AG20443 (cell line): ENCODE measurements around the gene TFEB.
"Not testable (repeated sequence)": the region's sequence is repeated elsewhere in the genome, so short reads cannot be mapped to it uniquely, and the experiment has no call there.

Experiments
- DNase-seq: peaks from one replicate; pipeline ENCODE4 v3.0.0; 2012; ENCODE audit warnings: low spot score, mixed read lengths

Gene TFEB

DNA sequence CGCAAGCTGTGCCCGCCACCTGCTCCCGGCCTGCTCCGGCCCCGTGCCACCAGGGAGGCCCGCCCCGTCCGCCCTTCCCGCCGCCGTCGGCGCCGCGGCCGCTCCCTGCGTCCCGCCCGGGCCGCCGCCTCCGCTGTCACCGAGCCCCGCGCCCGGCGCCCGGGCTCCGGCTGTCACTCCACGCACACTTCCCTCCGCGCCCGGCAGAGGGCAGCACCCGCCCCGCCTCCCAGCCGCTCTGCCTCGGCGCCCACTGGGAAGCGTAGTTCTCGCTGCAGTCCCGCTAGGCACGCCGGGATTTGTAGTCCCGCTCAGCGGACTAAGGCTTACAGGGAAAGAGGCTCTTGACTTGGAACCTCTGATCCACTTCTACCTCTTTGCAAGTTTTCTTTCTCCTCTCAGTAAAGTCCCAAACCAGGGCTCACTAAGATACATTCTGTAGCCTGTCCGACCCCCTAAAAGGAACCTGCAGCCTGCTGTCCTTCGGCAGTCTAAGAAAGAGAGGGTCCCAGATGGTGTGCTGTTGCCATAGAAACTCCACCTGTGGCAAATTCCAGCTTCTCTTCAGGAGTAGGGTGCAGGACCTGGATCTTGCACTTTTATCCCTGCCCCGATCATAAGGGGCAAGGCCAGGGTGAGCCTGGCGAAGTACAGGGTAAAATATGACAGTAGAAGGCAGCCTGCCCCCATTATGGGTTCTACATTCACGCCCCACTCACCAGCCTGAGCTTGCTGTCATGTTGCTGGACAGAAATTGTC lies at the start of gene TFEB:
Gene TFEB, minus strand, starts transcription at position 182 of the 759 bp plus-strand sequence. CDS start 44,395 bp downstream, outside the sequence.
- DNase-seq, result peak; percentile 98

- DNase-seq, result no peak
These were observed 49.3 kb upstream of the TFEB start for GRCh38 chr6:41784581-41785171.

GRCh38 chr6:41783106-41783780 lies 47.8 kb upstream of the TFEB start:
- DNase-seq, result no peak

DNA sequence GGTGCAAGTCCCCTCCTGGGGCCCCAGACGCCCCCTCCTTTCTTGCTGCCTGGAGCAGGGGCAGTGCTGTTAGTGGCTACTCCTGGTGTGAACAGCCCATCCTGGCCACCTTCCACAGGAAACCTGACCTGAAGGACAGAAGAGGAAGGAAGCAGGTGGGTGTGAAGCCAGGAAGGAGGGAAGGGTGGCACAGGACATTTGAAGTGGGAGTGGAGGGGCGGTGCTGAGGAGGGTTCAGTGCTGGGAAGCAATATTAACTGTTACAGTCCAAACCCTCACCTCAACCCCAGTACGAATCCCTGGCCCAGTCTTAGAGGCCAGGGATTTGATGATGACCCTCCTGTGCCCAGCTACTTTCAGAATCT lies 45.9 kb upstream of the TFEB start:
- no peak for DNase-seq

DNA sequence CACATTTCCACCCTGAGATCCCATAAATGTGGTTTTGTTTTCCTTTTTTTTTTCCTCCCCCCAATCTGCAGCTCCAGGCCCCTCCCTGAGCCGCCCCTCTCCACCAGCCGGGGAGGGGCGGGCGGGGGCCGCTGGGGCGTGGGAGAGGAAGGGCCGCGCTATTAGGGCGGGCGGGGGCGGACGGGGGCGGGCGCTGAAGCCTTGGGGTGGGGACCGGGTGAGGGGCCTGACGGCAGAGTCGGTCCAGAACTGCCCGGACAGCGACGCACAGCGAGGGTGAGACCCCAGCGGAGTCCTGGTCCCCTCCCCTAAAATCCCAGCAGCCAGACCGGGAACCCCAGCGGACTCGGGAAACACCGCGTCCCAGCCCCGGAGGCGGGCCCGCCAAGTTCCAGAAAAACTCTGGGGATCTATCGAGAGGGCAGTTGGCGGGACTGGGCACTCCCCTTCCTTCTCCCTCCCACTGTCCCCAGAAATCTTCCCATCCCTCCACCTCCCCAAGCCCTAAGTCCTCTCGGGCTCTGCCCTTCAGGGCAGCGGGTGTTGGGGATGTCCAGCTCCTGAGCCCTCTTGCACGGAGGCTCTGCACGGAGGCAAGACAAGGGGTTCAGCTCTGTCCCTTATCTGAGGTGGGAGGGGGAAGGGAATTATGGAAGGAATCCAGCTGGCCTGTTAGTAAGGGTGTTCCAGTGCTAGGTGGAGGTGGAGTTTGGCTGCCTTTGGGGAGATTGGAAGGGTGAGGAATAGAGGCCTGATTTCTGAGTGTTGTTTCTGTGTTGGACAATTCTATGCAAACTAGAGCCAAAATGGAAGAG lies 45.4 kb upstream of the TFEB start, which contains the start of gene PRICKLE4:
Gene PRICKLE4, plus strand, starts transcription at position 232 of the 815 bp plus-strand sequence. CDS start 2,692 bp downstream, outside the sequence.
- peak; percentile 60 for DNase-seq

- peak; percentile 99 for DNase-seq
These were observed 44.6 kb upstream of the TFEB start, which contains the start of gene FRS3 for GRCh38 chr6:41779788-41780550. FRS3 (minus strand) TSS chr6:41779900; CDS start chr6:41776987, 2,913 bp downstream.

DNA sequence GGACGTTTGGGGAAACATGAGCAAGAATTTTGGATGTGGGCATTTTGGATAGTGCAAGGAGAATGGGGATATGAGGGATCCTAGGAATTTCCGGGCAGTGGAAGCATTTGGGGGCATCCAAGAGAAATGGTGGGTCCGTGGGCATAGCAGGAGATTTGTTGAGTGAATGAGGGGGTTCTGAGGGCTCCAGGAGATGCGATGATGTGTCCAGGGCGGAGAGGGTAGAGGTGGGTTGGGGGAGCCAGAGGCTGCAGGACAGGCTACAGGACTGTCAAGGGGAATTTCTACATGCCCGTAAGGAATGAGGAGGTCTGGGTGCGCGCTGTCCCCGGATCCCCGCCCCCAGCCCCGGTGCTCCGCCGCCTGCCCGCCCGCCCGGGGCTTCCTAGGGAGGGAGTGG lies 43.9 kb upstream of the TFEB start:
- DNase-seq, result no peak

DNA sequence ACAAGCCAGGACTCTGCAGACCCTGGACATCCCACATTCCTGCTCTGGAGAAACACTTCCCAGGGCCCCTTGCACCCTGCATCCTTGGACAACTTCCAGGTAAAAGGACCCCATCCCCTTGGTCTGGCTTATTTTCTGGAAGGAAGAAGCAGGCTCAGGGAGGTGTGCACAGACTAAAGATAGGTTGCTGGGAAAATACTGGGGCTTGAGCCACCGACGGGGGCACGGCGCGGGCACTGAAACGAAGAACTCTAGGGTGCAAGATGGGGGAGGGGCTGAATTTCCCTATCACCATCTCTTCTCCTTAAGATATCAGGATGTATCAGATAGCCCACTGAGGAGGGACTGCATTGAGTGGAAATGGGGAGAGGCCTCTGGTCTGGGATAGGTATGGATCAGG lies 43.5 kb upstream of the TFEB start:
- no peak for DNase-seq

DNA sequence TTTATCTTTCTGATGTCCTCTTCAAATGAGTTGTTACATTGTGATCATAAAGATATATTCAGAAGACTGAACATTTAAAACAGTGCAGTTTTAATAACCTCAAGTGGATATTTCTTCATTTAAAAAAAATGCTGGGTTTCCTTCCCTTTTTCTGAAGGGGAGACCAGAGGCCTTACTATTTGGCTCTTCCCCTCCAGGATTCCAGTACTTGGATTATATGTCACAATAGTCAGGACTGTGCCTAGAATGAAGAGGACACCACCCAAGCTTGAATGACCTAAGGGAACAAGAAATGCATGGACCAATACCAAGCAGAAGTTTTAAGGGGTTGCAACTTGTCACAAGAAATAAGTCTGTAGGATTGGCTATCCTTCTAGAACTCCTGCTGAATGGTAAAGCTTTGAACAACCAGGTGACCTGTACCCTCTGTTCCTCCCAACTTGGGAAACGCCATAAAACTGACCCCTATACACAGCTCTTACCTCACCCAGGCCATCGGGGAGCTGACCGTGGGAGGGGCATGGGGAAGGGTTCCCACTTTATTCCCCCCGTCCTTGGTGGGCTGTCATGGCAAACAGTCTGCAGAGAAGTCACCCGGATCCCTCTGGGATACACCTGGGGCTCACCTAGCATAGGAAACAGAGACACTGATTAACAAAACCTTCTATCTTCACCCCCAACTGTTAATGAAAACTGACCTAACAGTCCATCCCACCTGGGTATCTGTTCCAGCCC lies 42.3 kb upstream of the TFEB start:
- no peak for DNase-seq

DNA sequence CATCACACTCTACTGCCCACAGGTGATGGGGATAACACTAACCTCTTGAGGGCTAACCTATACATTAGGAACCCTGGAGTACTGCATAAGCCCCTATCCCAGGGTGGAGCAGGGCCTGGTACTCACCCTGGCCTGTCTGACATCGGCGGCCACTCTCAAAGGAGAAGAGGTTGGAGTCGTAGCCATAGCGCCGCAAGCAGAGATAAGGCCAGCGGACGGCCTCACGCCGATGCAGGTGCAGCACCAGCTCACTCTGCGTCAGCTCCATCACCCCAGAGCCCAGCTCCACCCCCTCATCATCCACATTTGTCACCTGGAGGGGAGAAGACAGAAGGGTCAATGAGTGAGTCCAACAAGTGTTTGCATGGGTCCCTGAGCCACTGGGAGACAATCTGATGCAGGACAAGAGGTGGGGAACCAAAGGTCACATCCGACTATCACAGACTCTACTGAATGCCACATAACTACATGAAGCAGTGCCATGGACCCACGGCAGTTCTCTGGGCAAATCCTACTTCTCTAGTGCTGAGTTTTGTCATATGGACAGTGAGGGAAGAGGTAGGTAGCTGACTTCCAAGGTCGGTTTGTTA lies 40.0 kb upstream of the TFEB start:
- no peak for DNase-seq

GRCh38 chr6:41774841-41775240 lies 39.4 kb upstream of the TFEB start:
- DNase-seq, result no peak

GRCh38 chr6:41771058-41771983 lies 35.9 kb upstream of the TFEB start:
- no peak for DNase-seq

GRCh38 chr6:41770381-41771057 lies 35.1 kb upstream of the TFEB start:
- no peak for DNase-seq

DNA sequence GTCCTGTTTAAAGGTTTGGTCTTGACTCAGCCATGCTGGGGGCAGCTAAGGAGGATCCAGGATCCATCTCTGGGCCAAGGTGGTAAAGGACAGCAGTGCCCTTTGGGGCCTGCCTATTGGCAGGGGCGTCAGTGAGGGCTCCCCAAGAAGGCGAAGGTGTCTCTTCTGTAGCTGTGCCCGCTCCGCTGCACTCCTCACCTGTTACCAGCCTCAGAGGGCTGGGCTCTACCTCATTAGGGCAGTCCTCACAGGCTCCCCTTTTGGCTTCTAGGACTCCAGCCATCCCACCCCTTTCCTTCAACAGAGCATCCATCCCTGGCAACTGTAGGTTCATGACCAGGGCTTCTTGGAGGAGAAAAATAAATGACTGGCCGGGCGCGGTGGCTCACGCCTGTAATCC lies 34.0 kb upstream of the TFEB start:
- no peak for DNase-seq

DNA sequence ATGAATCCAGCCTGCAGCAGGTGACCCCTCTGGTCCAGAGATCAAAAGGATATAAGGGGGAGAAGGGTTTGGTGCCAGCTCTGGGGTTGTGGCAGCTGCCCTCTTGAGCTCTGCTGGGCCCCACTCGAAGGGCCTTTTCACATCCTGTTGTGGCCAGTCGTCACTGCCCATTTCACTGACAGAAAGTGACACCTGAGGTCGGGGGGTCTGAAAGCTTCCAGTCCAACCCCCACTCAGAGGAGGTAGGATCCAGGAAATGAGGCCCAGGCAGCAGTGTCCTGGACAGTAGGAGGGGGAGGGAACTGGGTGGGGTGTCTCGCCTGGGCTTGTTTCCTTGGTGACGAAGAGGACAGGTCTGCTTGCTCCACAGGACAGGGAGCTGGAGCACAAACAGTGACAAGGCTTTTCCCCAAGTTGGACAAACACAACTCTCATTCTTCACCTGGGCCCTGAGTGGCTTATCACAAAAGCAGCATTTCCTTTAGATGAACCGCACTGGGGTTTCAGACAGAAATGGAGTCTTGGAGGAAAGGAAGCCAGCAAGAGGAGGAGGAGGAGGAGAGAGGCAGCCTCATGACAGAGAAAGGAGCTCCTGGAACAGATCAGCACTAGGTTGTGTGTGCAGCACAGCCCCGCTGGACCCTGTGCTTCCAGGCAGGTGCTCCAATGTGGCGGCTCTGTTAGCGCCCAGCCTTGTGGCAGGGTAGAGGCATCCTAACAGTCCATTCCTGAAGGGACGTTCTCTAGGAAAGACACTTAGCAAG lies 33.3 kb upstream of the TFEB start:
- no peak for DNase-seq

DNA sequence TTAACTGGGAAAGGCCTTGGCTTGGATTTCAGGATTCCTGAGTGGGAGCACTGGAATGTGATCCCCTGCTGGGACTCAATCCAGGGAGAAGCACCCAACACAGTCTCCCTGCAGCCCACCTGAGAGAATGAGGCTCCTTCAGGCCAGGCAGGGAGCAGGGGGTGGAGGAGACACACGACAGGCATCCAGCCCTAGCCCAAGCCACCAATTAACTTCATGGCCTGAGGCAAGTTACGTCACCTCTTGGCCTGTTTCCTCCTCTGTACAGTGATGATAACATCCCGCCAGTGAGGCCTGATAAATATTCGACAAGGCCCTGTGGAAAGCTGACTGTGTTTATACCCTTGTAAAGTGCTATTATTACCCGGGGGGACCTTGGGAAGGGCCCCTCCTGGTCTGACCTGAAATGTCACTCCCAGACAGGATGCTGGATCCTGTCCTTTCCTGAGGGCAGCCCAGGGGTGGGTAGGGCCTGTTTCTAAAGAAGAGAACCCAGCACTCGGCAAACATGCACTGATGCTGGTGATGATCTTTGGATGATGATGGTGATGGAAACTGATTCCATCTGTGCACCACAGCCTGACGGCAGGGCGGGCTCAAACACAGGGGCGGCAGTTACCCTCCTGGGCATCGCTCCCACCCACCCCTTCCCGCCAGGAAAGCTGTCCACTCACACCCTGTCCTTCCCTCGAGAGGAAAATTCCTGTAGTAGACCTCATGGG lies 31.9 kb upstream of the TFEB start:
- DNase-seq, result peak; percentile 92

DNA sequence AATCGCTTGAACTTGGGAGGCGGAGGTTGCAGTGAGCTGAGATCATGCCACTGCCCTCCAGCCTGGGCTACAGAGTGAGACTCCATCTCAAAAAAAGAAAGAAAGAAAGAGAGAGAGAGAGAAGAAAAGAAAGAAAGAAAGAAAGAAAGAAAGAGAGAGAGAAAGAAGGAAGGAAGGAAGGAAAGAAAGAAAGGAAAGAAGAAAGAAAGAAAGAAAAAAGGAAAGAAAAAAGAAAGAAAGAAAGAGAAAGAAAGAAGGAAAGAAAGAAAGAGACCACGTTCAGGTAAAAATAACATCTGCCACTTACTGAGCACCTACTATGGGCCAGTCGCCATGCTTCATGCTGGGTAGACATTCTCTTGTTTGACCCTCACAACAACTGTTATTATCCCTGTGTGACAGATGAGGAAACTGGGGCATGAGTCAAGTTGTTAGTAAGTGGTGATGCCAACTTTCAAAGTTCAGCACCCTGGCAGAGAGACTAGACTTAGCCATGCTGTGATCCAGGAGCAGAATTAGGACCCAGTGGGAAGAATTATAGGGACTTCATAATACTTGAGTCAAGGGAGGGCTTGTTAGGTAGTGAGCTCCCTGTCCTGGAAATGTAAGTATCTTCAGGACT lies 30.7 kb upstream of the TFEB start:
- DNase-seq, result not testable (repeated sequence)
